K562 (cell line): ENCODE data around the gene DCP1B.

Experiments
- BRCA1 ChIP-seq, 2 experiments: fragments of 450-650 bp in 1 of 2; sonication (generic) in 1 of 2; formaldehyde crosslinking in 1 of 2; IDR thresholded peaks; 2 replicates each; pipeline versions ENCODE4 v1.5.0 to v1.6.1; 2017 to 2020; ENCODE audit warnings: mild to moderate bottlenecking in 1 of 2, missing genetic modification reagents in 1 of 2
- HDGF ChIP-seq: fragments of 450-650 bp; IDR thresholded peaks from 2 replicates; pipeline ENCODE4 v1.6.1; 2016
- MXI1 ChIP-seq: IDR thresholded peaks from 2 replicates; pipeline ENCODE4 v1.6.1; 2011; ENCODE audit warnings: low read depth, mild to moderate bottlenecking, improper control_type of control experiment, low read length
- NBN ChIP-seq: fragments of 450-650 bp; IDR thresholded peaks from 2 replicates; pipeline ENCODE4 v1.6.1; 2016; ENCODE audit warnings: low read depth, mild to moderate bottlenecking
- POLR2A ChIP-seq: fragments of 450-650 bp; conservative IDR thresholded peaks from 2 replicates; pipeline ENCODE4 v1.6.1; 2016
- POU5F1 ChIP-seq: fragments of 150-350 bp; IDR thresholded peaks from 2 replicates; pipeline ENCODE4 v1.6.1; 2014; ENCODE audit warnings: borderline replicate concordance, low read length, low read depth, mild to moderate bottlenecking; ENCODE audit not compliant: partially characterized antibody
- RBM25 ChIP-seq: fragments of 200-400 bp; formaldehyde crosslinking; IDR thresholded peaks from 2 replicates; pipeline ENCODE4 v1.6.1; 2018; ENCODE audit warnings: low read length, low read depth, moderate library complexity; ENCODE audit not compliant: severe bottlenecking
- SMAD1 ChIP-seq: fragments of 150-350 bp; IDR thresholded peaks from 2 replicates; pipeline ENCODE4 v1.6.1; 2014; ENCODE audit warnings: low read length, low read depth; ENCODE audit not compliant: partially characterized antibody
- ZNF146 ChIP-seq: IDR thresholded peaks from one replicate; pipeline ENCODE4 v1.6.1; 2018; ENCODE audit warnings: missing compliant biosample characterization; ENCODE audit not compliant: unreplicated experiment
- ZNF512 ChIP-seq: IDR thresholded peaks from 2 replicates; pipeline ENCODE4 v1.6.1; 2016; ENCODE audit warnings: missing genetic modification characterization, missing compliant biosample characterization
- TF ChIP-seq, protein P1 (sequence below): sonication (generic); formaldehyde crosslinking; IDR thresholded peaks from 2 replicates; pipeline ENCODE4 v1.8.1; 2023; ENCODE audit warnings: mild to moderate bottlenecking, missing genetic modification reagents
- TF ChIP-seq, protein P2 (sequence below), 3 experiments: IDR thresholded peaks in 2 of 3; conservative IDR thresholded peaks in 1 of 3; 2 replicates each; pipeline ENCODE4 v1.5.1; 2011 to 2012; ENCODE audit warnings: low read length in 3 of 3, mild to moderate bottlenecking in 3 of 3, control low read depth in 2 of 3, improper control_type of control experiment in 1 of 3, inconsistent platforms in 1 of 3, low read depth in 1 of 3, mixed read lengths in 1 of 3, moderate library complexity in 1 of 3; ENCODE audit not compliant: insufficient read depth in 2 of 3

- TF ChIP-seq POU5F1 (no peak), NBN (no peak), BRCA1 (IDR thresholded peaks at IDR 0.05) (no peak), BRCA1 (CRISPR knock-in tag; IDR thresholded peaks at IDR 0.05) (no peak), POLR2A (no peak), RBM25 (no peak), ZNF146 (CRISPR knock-in tag) (no peak), SMAD1 (no peak), HDGF (no peak), MXI1 (no peak), ZNF512 (tag) (no peak)
- TF ChIP-seq, protein P1, sequence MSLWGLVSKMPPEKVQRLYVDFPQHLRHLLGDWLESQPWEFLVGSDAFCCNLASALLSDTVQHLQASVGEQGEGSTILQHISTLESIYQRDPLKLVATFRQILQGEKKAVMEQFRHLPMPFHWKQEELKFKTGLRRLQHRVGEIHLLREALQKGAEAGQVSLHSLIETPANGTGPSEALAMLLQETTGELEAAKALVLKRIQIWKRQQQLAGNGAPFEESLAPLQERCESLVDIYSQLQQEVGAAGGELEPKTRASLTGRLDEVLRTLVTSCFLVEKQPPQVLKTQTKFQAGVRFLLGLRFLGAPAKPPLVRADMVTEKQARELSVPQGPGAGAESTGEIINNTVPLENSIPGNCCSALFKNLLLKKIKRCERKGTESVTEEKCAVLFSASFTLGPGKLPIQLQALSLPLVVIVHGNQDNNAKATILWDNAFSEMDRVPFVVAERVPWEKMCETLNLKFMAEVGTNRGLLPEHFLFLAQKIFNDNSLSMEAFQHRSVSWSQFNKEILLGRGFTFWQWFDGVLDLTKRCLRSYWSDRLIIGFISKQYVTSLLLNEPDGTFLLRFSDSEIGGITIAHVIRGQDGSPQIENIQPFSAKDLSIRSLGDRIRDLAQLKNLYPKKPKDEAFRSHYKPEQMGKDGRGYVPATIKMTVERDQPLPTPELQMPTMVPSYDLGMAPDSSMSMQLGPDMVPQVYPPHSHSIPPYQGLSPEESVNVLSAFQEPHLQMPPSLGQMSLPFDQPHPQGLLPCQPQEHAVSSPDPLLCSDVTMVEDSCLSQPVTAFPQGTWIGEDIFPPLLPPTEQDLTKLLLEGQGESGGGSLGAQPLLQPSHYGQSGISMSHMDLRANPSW (CRISPR knock-in tag) = no peak
- TF ChIP-seq, protein P2, sequence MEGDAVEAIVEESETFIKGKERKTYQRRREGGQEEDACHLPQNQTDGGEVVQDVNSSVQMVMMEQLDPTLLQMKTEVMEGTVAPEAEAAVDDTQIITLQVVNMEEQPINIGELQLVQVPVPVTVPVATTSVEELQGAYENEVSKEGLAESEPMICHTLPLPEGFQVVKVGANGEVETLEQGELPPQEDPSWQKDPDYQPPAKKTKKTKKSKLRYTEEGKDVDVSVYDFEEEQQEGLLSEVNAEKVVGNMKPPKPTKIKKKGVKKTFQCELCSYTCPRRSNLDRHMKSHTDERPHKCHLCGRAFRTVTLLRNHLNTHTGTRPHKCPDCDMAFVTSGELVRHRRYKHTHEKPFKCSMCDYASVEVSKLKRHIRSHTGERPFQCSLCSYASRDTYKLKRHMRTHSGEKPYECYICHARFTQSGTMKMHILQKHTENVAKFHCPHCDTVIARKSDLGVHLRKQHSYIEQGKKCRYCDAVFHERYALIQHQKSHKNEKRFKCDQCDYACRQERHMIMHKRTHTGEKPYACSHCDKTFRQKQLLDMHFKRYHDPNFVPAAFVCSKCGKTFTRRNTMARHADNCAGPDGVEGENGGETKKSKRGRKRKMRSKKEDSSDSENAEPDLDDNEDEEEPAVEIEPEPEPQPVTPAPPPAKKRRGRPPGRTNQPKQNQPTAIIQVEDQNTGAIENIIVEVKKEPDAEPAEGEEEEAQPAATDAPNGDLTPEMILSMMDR (IDR thresholded peaks at IDR 0.05 in 2 of 3, conservative IDR thresholded peaks at IDR 0.05 in 1 of 3; ENCODE audit: insufficient read depth in 2 of 3, low read depth in 1 of 3, low read length in 3 of 3) = no peak
Observed at GRCh38 chr12:1989111-1989510, 15.1 kb downstream of the DCP1B start.
